Measurements from ENCODE around the gene SNRNP35. TPM values are rescaled to one million over a fixed set of nuclear protein-coding genes. Genes with fewer than 3 reads are reported as not detected.

Gene SNRNP35
- total RNA-seq, 1 donor from 2014 or later = 32.4 TPM

Other genes with a start within 250 kb of the SNRNP35 start
- gene MPHOSPH9, start 225.0 kb upstream of the SNRNP35 start, total RNA-seq = 106 and 107 TPM in 2 replicates
- 25.8 and 27.4 TPM in 2 replicates for gene MTRFR, start 224.7 kb upstream of the SNRNP35 start, total RNA-seq
- 61.3 and 68.0 TPM in 2 replicates for gene CDK2AP1, start 186.3 kb upstream of the SNRNP35 start, total RNA-seq
- 41.9 and 42.6 TPM in 2 replicates for gene SBNO1, start 93.3 kb upstream of the SNRNP35 start, total RNA-seq
- 64.9 and 65.8 TPM in 2 replicates for gene KMT5A, start 74.0 kb upstream of the SNRNP35 start, total RNA-seq
- gene RILPL2, start 21.5 kb upstream of the SNRNP35 start, total RNA-seq = 7.1 and 7.5 TPM in 2 replicates
- gene RILPL1, start 75.6 kb downstream of the SNRNP35 start, total RNA-seq = 0.70 and 1.2 TPM in 2 replicates
- gene TMED2, start 126.4 kb downstream of the SNRNP35 start, total RNA-seq = 194 and 215 TPM in 2 replicates
- gene DDX55, start 144.0 kb downstream of the SNRNP35 start, total RNA-seq = 44.7 and 46.8 TPM in 2 replicates
- 71.9 and 72.1 TPM in 2 replicates for gene EIF2B1, start 175.5 kb downstream of the SNRNP35 start, total RNA-seq
- gene GTF2H3, start 175.7 kb downstream of the SNRNP35 start, total RNA-seq = 45.4 and 49.6 TPM in 2 replicates
- 2.3 and 2.6 TPM in 2 replicates for gene TCTN2, start 213.0 kb downstream of the SNRNP35 start, total RNA-seq

All from T-helper 2 cell treated with Interferon-gamma antibody and Interleukin-4, amounts not matched to agents 100 ng/mL and 5 ng/mL, for 36 hours (primary cell).